Brain microvascular endothelial cell (primary cell): Measurements from ENCODE around the gene FBXO48.

ENCODE experiments used
- DNase-seq: peaks from one replicate; pipeline ENCODE4 v3.0.0-alpha.2; 2020
- H3K27ac ChIP-seq: fragments of 250-450 bp; sonication (Bioruptor Pico); 2 replicates; pipeline ENCODE4 v1.5.1; 2020; ENCODE audit warnings: mild to moderate bottlenecking, moderate library complexity
- H3K27me3 ChIP-seq: fragments of 250-450 bp; sonication (Bioruptor Pico); replicated peaks from 2 replicates; pipeline ENCODE4 v1.5.1; 2020; ENCODE audit warnings: mild to moderate bottlenecking
- H3K36me3 ChIP-seq: fragments of 250-450 bp; sonication (Bioruptor Pico); replicated peaks from 2 replicates; pipeline ENCODE4 v1.5.1; 2020; ENCODE audit warnings: mild to moderate bottlenecking
- H3K4me3 ChIP-seq: 2 replicates; pipeline ENCODE4 v1.5.1; 2011; ENCODE audit warnings: low read depth, mild to moderate bottlenecking, control low read depth, low read length, moderate library complexity
- CTCF ChIP-seq: IDR thresholded peaks from 2 replicates; pipeline ENCODE4 v1.5.1; 2011; ENCODE audit warnings: low read depth, mild to moderate bottlenecking, moderate library complexity, low read length, control low read depth, inconsistent platforms; ENCODE audit errors: missing control alignments
- in situ Hi-C: cut with HindIII; loops from 2 replicates; pipeline ENCODE4 v1.10.0; 2017; ENCODE audit warnings: low sequenced_read_pairs, low pct_ligation_motif_present

Gene FBXO48

DNA sequence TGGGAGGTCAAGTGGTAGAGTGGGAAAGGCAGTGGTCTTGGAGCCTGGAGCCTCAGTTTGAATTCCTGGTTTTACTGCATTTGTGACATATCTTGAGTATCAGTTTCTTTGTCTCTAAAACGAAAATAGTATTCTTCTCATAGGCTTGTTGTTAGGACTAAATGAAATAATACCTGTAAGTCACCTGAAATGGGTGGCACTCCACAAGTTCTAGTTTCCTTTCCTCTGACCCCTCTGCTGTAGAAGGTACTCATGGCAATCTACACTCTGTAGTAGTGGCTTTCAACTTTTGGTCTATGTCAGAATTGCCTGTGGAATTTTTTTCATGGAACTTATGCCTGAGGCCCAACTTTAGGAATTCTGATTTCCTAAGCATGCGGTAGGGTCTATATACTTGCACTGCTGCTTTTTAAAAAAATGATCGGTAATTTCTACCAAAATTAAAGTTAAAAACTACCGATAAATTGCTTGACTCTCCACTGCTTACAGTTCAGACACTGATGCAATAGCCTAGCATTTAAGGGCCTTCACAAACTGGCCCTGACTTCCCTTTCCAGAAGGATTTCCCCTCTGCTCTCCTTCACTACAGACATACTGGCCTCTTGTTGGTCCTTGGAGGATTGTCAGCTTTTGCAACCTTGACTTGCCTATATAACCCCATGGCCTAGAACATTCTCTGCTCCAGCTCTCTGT lies 54.8 kb downstream of the FBXO48 start:
- Histone ChIP-seq H3K27me3 (no peaks in the 10 kb centered on the region), H3K36me3 (no peaks in the 10 kb centered on the region), H3K4me3 (no peak overlapping the region), H3K27ac (no peak overlapping the region)
- no peak for TF ChIP-seq CTCF
- in situ Hi-C loops, result no loop called here
- no peak for DNase-seq

GRCh38 chr2:68411397-68412126 lies 55.5 kb downstream of the FBXO48 start:
- H3K27me3 ChIP-seq, result no peaks in the 10 kb centered on the region
- H3K36me3 ChIP-seq, result no peaks in the 10 kb centered on the region
- H3K4me3 ChIP-seq, result no peak overlapping the region
- no peak for DNase-seq
- H3K27ac ChIP-seq, result no peak overlapping the region
- in situ Hi-C loops, result no loop called here
- no peak for TF ChIP-seq CTCF
